VCaP (cell line): Measurements from ENCODE around the gene ABCC8.

Experiments
- H3K27ac ChIP-seq: fragments of 450-650 bp; 2 replicates; pipeline ENCODE4 v1.5.1; 2017
- TF ChIP-seq, protein P1 (sequence below): fragments of 450-650 bp; conservative IDR thresholded peaks from 2 replicates; pipeline ENCODE4 v1.5.1; 2017; ENCODE audit warnings: mild to moderate bottlenecking, moderate library complexity

The ABCC8 gene

DNA sequence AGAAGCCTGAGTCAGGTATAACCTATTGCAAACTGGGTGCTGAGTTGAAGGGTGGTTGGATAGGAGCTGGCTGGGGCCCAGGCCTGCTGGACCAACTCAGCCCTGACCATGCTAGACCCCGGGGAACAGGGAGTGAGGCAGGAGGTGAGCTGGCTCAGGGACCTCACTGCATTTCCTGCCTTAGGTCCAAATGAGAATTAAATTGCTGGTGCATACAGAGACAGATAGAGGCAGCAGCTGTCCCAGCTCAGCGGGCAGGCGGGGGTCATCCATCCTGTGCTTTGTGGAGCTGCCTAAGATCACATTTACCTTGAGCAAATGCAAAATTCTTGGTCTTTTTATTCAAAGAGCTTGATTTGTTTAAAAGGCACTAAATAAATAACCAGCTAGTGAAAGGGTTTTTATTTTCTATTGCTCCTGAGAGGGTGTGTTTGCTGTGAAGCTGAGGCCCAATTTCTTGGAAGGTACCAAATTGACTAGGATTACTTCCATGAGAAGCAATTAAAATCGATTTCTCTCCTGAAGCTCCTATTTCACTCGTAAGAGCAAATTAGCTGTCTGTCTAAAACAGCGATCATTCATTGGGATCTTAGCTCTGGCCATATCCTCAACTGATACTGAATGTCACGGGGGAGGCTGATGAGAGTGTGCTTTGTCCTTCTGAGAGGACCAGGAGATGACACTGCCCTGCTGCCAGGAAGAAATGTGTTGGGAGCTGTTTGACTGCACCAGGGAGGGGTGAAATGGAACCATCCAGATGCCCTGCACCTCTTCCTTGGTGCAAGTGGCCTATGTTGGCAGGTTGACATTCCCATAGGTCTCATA, 42.6 kb upstream of the ABCC8 start:
- no peak overlapping the region for H3K27ac ChIP-seq
- TF ChIP-seq, protein P1, sequence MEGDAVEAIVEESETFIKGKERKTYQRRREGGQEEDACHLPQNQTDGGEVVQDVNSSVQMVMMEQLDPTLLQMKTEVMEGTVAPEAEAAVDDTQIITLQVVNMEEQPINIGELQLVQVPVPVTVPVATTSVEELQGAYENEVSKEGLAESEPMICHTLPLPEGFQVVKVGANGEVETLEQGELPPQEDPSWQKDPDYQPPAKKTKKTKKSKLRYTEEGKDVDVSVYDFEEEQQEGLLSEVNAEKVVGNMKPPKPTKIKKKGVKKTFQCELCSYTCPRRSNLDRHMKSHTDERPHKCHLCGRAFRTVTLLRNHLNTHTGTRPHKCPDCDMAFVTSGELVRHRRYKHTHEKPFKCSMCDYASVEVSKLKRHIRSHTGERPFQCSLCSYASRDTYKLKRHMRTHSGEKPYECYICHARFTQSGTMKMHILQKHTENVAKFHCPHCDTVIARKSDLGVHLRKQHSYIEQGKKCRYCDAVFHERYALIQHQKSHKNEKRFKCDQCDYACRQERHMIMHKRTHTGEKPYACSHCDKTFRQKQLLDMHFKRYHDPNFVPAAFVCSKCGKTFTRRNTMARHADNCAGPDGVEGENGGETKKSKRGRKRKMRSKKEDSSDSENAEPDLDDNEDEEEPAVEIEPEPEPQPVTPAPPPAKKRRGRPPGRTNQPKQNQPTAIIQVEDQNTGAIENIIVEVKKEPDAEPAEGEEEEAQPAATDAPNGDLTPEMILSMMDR: no peak

DNA sequence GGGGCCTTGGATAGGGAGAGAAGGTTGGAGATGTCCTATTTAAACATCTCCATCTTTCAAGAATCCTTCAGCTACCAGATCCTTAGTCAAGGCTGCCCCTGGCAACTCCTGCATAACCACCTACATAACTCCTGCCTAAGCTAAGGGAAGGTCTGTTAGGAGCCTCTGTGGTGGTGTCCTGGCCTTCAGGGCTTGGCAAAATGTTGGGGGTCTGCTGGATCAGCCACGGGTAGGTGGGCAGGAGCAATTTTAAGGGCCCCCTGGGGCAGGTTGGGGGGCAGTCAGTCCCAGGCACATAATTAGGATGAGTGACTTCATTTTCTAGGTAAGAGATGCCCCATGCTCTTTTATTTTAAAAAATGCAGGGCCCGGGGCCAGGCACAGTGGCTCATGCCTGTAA, 41.7 kb upstream of the ABCC8 start:
- H3K27ac ChIP-seq: no peak overlapping the region
- TF ChIP-seq, protein P1: no peak

DNA sequence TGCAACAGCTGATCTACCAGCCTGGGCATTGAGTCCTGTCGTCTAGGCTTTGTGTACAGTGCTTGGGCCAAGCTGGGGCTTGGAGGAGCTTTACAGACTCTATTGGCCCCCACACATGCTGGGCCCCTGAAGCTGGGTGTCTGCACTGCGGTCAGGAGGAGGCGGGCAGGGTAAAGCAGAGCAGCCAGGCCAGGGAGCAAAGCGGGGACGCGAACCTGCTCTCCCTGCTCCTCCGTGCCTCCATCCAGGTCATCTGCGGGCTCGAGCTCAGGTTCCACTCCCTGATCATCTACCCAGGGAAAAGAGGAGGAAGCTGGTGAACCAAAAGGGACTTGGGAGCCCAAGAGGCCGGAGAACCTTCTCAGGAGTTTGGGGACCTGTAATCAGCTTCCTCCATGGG, 40.5 kb upstream of the ABCC8 start:
- TF ChIP-seq, protein P1: no peak

DNA sequence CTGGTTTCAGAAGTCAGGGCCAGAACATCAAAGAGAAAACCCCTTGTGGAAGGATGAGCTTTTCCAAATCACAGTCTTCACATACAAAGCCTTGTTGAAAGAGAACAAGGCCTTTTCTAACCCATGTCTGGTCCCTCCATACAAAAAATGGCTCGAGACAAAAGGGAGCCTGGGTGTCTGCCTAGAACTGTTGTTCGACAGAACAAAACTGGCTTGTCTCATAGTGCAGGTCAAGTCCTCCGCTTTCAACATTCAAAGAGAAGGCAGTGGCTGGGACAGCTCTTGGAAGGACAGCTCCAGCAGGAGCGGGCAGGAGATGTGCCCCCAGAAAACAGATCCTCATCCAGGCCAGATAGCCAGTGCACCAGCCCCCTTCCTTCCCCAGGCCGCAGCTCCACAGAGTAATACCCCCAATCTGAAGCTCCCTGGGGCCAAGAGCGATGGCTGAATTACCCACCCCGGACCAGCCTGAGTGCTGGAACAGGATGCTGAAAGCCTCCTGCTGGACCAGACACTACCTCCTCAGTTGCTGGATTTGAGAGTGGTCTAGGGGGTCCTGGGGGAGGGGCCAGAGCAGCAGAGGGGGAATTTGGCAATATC, 40.0 kb upstream of the ABCC8 start:
- TF ChIP-seq, protein P1: no peak
- H3K27ac ChIP-seq: no peak overlapping the region

More for the DNA sequence above, 40.5 kb upstream of the ABCC8 start:
- no peak overlapping the region for H3K27ac ChIP-seq

DNA sequence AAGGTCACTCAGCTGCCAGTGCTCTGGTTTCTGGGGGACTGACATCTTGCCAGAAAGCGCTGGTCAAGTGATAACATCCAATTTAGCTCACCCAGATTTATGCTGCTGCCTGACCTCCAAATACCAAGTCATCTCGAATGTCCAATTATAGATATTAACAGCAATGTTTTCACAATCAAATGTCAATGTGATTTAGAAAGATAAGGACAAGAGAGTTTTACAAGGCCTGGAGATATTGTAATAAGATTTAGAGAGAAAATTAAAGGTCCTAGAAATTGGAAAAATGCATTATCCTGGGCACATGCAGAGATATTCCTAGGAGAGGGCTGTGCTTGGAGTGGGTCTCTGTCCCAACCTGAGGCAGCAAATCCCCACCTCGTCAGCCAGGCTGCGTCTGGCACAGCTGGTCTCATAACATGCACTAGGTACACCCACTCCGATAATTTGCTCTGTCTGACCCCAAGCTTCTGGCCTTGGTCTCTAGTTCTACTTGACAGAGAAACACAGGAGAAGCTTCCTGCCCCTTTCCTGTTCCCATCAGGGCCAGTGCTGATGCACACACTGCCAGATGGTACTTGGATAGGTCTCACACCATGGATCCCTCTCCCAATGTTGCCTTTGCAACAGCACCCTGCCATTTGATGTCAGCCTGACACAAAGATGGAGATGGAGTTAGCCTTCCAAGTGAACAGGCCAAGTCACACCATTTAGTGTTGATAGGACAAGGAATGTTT, 39.0 kb upstream of the ABCC8 start:
- H3K27ac ChIP-seq: peak overlapping the region; percentile 24
- TF ChIP-seq, protein P1: no peak

DNA sequence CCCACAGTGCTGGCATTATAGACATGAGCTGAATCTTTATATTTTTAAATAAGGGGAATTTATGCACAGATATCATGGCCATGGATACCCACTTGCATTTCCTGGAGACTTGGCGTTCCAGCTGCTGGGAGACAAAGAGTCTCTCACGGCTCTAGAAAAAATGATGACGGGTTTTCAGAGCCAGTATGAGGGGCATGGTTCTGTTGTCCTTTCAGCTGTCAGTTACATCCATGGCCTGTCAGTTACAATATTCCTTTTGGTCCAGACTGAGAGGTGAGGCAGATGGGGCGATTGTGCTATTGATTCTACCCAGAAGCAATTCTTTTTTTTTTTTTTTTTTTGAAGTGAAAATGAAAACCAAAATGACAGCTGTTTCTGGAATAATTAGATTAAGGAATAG, 37.8 kb upstream of the ABCC8 start:
- TF ChIP-seq, protein P1: no peak
- H3K27ac ChIP-seq: peak overlapping the region; percentile 24; the same call in 1 of the 2 replicates

DNA sequence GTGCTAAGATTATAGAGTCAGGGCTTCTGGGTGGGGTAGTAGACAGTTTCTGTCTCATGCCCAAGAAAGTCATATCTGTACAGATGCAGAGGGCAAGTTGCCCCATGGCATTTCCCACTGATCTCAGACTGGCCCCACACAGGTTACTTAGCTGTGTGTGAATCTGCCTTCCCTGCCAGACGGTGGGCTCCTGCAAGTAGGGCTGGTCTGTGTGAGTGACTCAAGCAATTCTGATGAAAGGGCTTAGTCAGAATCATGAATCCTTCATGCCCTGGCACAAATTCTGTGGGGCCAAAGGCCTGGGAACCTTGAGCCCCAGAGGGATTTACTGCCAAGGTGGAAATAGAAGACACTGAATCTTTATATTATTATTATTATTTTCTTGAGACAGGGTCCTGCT, 37.2 kb upstream of the ABCC8 start:
- TF ChIP-seq, protein P1: no peak
- H3K27ac ChIP-seq: no peak overlapping the region
